ENCODE data around the gene NRAP. TPM values are rescaled to one million over a fixed set of nuclear protein-coding genes. Genes with fewer than 3 reads are reported as not detected.

The NRAP gene
- total and polyA plus RNA-seq, 2 experiments from 2014 or later: not detected

- no peaks in the 10 kb centered on the region for H3F3A ChIP-seq (replicated peaks; ENCODE audit: low read depth)
- Mint-ChIP-seq H3K4me3 (no peak overlapping the region), H3K27me3 (ENCODE audit: insufficient read depth, low read depth, poor library complexity) (peaks cover 56% of the 10 kb centered on the region), H3K4me1 (peaks cover 5% of the 10 kb centered on the region), H3K27ac (no peak overlapping the region), H3K36me3 (ENCODE audit: low read depth) (no peaks in the 10 kb centered on the region), H3K9me3 (no peaks in the 10 kb centered on the region)
- H3K4me2 ChIP-seq: no peak overlapping the region
- ATAC-seq: no peak
- peaks cover 3% of the 10 kb centered on the region; the same call in 1 of the 2 replicates for H4K20me1 ChIP-seq (replicated peaks; ENCODE audit: insufficient read depth)
- no peak overlapping the region for H3K27ac ChIP-seq (ENCODE audit: low read depth)
- no peak for TF ChIP-seq ZNF114 (CRISPR knock-in tag; IDR thresholded peaks at IDR 0.05)
- TF ChIP-seq POLR2AphosphoS5 (IDR thresholded peaks at IDR 0.05; ENCODE audit: low read depth): no peak
- TF ChIP-seq REST (IDR thresholded peaks at IDR 0.05; ENCODE audit: unreplicated experiment): no peak
- TF ChIP-seq STAT1 (IDR thresholded peaks at IDR 0.05; ENCODE audit: unreplicated experiment): no peak
- no peak for TF ChIP-seq JUNB (IDR thresholded peaks at IDR 0.05; ENCODE audit: unreplicated experiment)
- TF ChIP-seq ETS1 (IDR thresholded peaks at IDR 0.05): no peak
- no peak for TF ChIP-seq CREB1 (CRISPR knock-in tag; IDR thresholded peaks at IDR 0.05; ENCODE audit: low read depth)
- no peak for TF ChIP-seq CTCF (conservative IDR thresholded peaks at IDR 0.05; ENCODE audit: low read depth in 2 of 2)
- no peak for TF ChIP-seq ZNF331 (CRISPR knock-in tag; IDR thresholded peaks at IDR 0.05; ENCODE audit: low read depth)
- TF ChIP-seq EZH2 (IDR thresholded peaks at IDR 0.05; ENCODE audit: low read depth, unreplicated experiment): no peak
- no peak for TF ChIP-seq ZNF462 (CRISPR knock-in tag; IDR thresholded peaks at IDR 0.05)
- no peak for TF ChIP-seq EZH2phosphoT487 (IDR thresholded peaks at IDR 0.05; ENCODE audit: unreplicated experiment)
- no peak for TF ChIP-seq NANOG (IDR thresholded peaks at IDR 0.05; ENCODE audit: borderline replicate concordance)
- no peak for DNase-seq (ENCODE audit: low spot score)
- H3K27me3 ChIP-seq (ENCODE audit: insufficient read depth): peaks cover 72% of the 10 kb centered on the region
- H3K79me2 ChIP-seq (replicated peaks; ENCODE audit: insufficient read depth): no peaks in the 10 kb centered on the region
- H3K4me3 ChIP-seq: no peak overlapping the region
- no peaks in the 10 kb centered on the region for H3K36me3 ChIP-seq (ENCODE audit: insufficient read depth)
- H2AFZ ChIP-seq: no peak overlapping the region
- no peaks in the 10 kb centered on the region for H3K9me2 ChIP-seq (ENCODE audit: insufficient read depth)
- H3K4me1 ChIP-seq (ENCODE audit: insufficient read depth): no peaks in the 10 kb centered on the region
Observed at GRCh38 chr10:113552014-113552413, 111.8 kb downstream of the NRAP start.

Data from GM23338 (cell line).